Liver (tissue), 9 donors: ENCODE data around the gene EIF3K. TPM values are rescaled to one million over a fixed set of nuclear protein-coding genes. Genes with fewer than 3 reads are reported as not detected.
"Not testable (repeated sequence)": the region's sequence is repeated elsewhere in the genome, so short reads cannot be mapped to it uniquely, and the experiment has no call there.

Source experiments
- DNase-seq: peaks from one replicate; pipeline ENCODE4 v3.0.0-alpha.2; 2017; ENCODE audit warnings: low spot score
- H3K27ac ChIP-seq, 2 donors: one replicate each; pipeline ENCODE4 v1.7.0; 2013; ENCODE audit warnings: inconsistent platforms in 2 of 2, low read length in 2 of 2, control low read depth in 1 of 2, low read depth in 1 of 2, mild to moderate bottlenecking in 1 of 2
- H3K27me3 ChIP-seq, 4 donors: one replicate each; pipeline versions ENCODE4 v1.6.1 to v1.7.0; 2013; ENCODE audit warnings: low read length in 3 of 4, inconsistent platforms in 1 of 4, mild to moderate bottlenecking in 1 of 4, moderate library complexity in 1 of 4; ENCODE audit not compliant: control insufficient read depth in 4 of 4, insufficient read depth in 4 of 4
- H3K36me3 ChIP-seq, 4 donors: one replicate each; pipeline versions ENCODE4 v1.6.1 to v1.7.0; 2013; ENCODE audit warnings: low read length in 3 of 4, mild to moderate bottlenecking in 3 of 4, low read depth in 1 of 4, moderate library complexity in 1 of 4; ENCODE audit not compliant: control insufficient read depth in 4 of 4, insufficient read depth in 3 of 4
- H3K4me1 ChIP-seq, 4 donors: one replicate each; pipeline versions ENCODE4 v1.6.1 to v1.7.0; 2013; ENCODE audit warnings: low read length in 3 of 4, mild to moderate bottlenecking in 3 of 4, moderate library complexity in 1 of 4; ENCODE audit not compliant: control insufficient read depth in 4 of 4, insufficient read depth in 4 of 4
- H3K4me3 ChIP-seq, 3 donors: one replicate each; pipeline versions ENCODE4 v1.6.1 to v1.7.0; 2013; ENCODE audit warnings: low read length in 3 of 3, control low read depth in 1 of 3, low read depth in 1 of 3, mild to moderate bottlenecking in 1 of 3
- H3K9ac ChIP-seq, 2 donors: one replicate each; pipeline ENCODE4 v1.7.0; 2013; ENCODE audit warnings: low read length in 2 of 2, mild to moderate bottlenecking in 2 of 2, moderate library complexity in 2 of 2, control low read depth in 1 of 2, low read depth in 1 of 2
- H3K9me3 ChIP-seq, 4 donors: one replicate each; pipeline versions ENCODE4 v1.6.1 to v1.7.0; 2013; ENCODE audit warnings: low read length in 3 of 4; ENCODE audit not compliant: control insufficient read depth in 4 of 4
- ATF3 ChIP-seq: IDR thresholded peaks from 2 replicates; pipeline ENCODE4 v1.6.1; 2016; ENCODE audit warnings: antibody characterized with exemption
- CTCF ChIP-seq: fragments of 150-350 bp; IDR thresholded peaks from 2 replicates; pipeline ENCODE4 v1.5.1; 2017; ENCODE audit warnings: improper control_type of control experiment, low read depth, low read length; ENCODE audit not compliant: missing input control
- EGR1 ChIP-seq, 2 donors: IDR thresholded peaks; 2 replicates each; pipeline ENCODE4 v1.6.1; 2016 to 2018; ENCODE audit warnings: antibody characterized with exemption in 2 of 2, low read depth in 2 of 2
- FOXA1 ChIP-seq: IDR thresholded peaks from 2 replicates; pipeline ENCODE4 v1.6.1; 2016; ENCODE audit warnings: antibody characterized with exemption
- FOXA2 ChIP-seq: IDR thresholded peaks from 2 replicates; pipeline ENCODE4 v1.6.1; 2016; ENCODE audit warnings: antibody characterized with exemption
- GABPA ChIP-seq, 2 donors: IDR thresholded peaks in 1 of 2; conservative IDR thresholded peaks in 1 of 2; 2 replicates each; pipeline ENCODE4 v1.6.1; 2016; ENCODE audit warnings: antibody characterized with exemption in 2 of 2, mild to moderate bottlenecking in 1 of 2, moderate library complexity in 1 of 2
- HNF4A ChIP-seq, 2 donors: conservative IDR thresholded peaks; 2 replicates each; pipeline ENCODE4 v1.6.1; 2016; ENCODE audit warnings: antibody characterized with exemption in 2 of 2, mild to moderate bottlenecking in 2 of 2
- HNF4G ChIP-seq: IDR thresholded peaks from 2 replicates; pipeline ENCODE4 v1.6.1; 2016; ENCODE audit warnings: antibody characterized with exemption
- JUND ChIP-seq, 2 donors: IDR thresholded peaks; 2 replicates each; pipeline ENCODE4 v1.6.1; 2016; ENCODE audit warnings: antibody characterized with exemption in 2 of 2
- MAX ChIP-seq: IDR thresholded peaks from 2 replicates; pipeline ENCODE4 v1.6.1; 2016; ENCODE audit warnings: antibody characterized with exemption
- NR2F2 ChIP-seq: IDR thresholded peaks from 2 replicates; pipeline ENCODE4 v1.6.1; 2016; ENCODE audit warnings: antibody characterized with exemption
- REST ChIP-seq: IDR thresholded peaks from 2 replicates; pipeline ENCODE4 v1.6.1; 2016; ENCODE audit warnings: antibody characterized with exemption, mild to moderate bottlenecking
- RXRA ChIP-seq, 2 donors: IDR thresholded peaks; 2 replicates each; pipeline ENCODE4 v1.6.1; 2017 to 2018; ENCODE audit warnings: antibody characterized with exemption in 2 of 2, mild to moderate bottlenecking in 1 of 2
- SP1 ChIP-seq: IDR thresholded peaks from 2 replicates; pipeline ENCODE4 v1.6.1; 2018; ENCODE audit warnings: antibody characterized with exemption, mild to moderate bottlenecking
- TAF1 ChIP-seq: conservative IDR thresholded peaks from 2 replicates; pipeline ENCODE4 v1.6.1; 2016; ENCODE audit warnings: antibody characterized with exemption, mild to moderate bottlenecking
- YY1 ChIP-seq: IDR thresholded peaks from 2 replicates; pipeline ENCODE4 v1.6.1; 2016; ENCODE audit warnings: antibody characterized with exemption, mild to moderate bottlenecking
- WGBS: extraction: QIAGEN DNeasy Blood & Tissue Kit; methylation state at CpG from one replicate; pipeline ENCODE4 v1.1.7; 2013; 5-methylcytosine and 5-hydroxymethylcytosine counted together
- polyA plus RNA-seq, 2 donors: library from polyadenylated mRNA; stranded (reverse) in 1 of 2; unstranded in 1 of 2; fragments of 200-250 nt in 1 of 2; fragments of >200 nt in 1 of 2; fragmentation: Nextera tagmentation in 1 of 2; extraction: Ambion mirVana in 1 of 2; gene quantifications; one replicate each; pipeline versions ENCODE4 v1.2.1 to v1.2.3, GENCODE V29; 2013 to 2015
- total RNA-seq, 2 donors: library from RNA; depleted of rRNA; stranded (reverse); fragments of >200 nt; gene quantifications; one replicate each; pipeline ENCODE4 v1.2.3, GENCODE V29; 2014
- donor health status: healthy.
- donor health status: healthy.
- donor health status: healthy.
- donor health status: healthy.
- donor health status: healthy.

Gene EIF3K
- total and polyA plus RNA-seq, 4 donors: 118 to 240 (median 151) TPM

GRCh38 chr19:38577826-38578225, 41.2 kb upstream of the EIF3K start:
- no peak for DNase-seq
- Histone ChIP-seq H3K9ac (no peak overlapping the region), H3K36me3 (no peaks in the 10 kb centered on the region), H3K27me3 (no peaks in the 10 kb centered on the region), H3K4me3 (no peak overlapping the region), H3K9me3 (no peaks in the 10 kb centered on the region), H3K27ac (no peak overlapping the region), H3K4me1 (no peaks in the 10 kb centered on the region)
- TF ChIP-seq ATF3: no peak
- no peak for TF ChIP-seq FOXA2
- no peak for TF ChIP-seq MAX
- no peak for TF ChIP-seq YY1
- no peak for TF ChIP-seq CTCF
- no peak for TF ChIP-seq RXRA (IDR thresholded peaks at IDR 0.05)
- TF ChIP-seq NR2F2: no peak
- TF ChIP-seq REST: no peak
- WGBS: 87% methylated on average over 11 of the region's 11 CpGs

GRCh38 chr19:38579304-38579703, 39.7 kb upstream of the EIF3K start:
- not testable (repeated sequence) for H3K27ac ChIP-seq, H3K4me1 ChIP-seq, H3K36me3 ChIP-seq, H3K9ac ChIP-seq, H3K27me3 ChIP-seq, H3K9me3 ChIP-seq, DNase-seq, H3K4me3 ChIP-seq
- 83% methylated on average over 6 of the region's 6 CpGs for WGBS

GRCh38 chr19:38580080-38580479, 38.9 kb upstream of the EIF3K start:
- H3K9me3 ChIP-seq: no peaks in the 10 kb centered on the region
- DNase-seq: no peak
- H3K27ac ChIP-seq: no peak overlapping the region
- no peak overlapping the region for H3K4me3 ChIP-seq
- WGBS: 87% methylated on average over 15 of the region's 15 CpGs
- no peaks in the 10 kb centered on the region for H3K4me1 ChIP-seq
- H3K36me3 ChIP-seq: no peaks in the 10 kb centered on the region
- no peaks in the 10 kb centered on the region for H3K27me3 ChIP-seq
- H3K9ac ChIP-seq: no peak overlapping the region
- TF ChIP-seq RXRA (IDR thresholded peaks at IDR 0.05): no peak
- no peak for TF ChIP-seq GABPA (IDR thresholded peaks at IDR 0.05 in 1 of 2, conservative IDR thresholded peaks at IDR 0.05 in 1 of 2)
- no peak for TF ChIP-seq FOXA2
- TF ChIP-seq MAX: no peak
- no peak for TF ChIP-seq HNF4A (conservative IDR thresholded peaks at IDR 0.05)
- no peak for TF ChIP-seq SP1
- no peak for TF ChIP-seq FOXA1
- TF ChIP-seq REST: no peak
- TF ChIP-seq ATF3: no peak
- no peak for TF ChIP-seq TAF1
- no peak for TF ChIP-seq JUND (IDR thresholded peaks at IDR 0.05)
- no peak for TF ChIP-seq YY1
- no peak for TF ChIP-seq EGR1 (IDR thresholded peaks at IDR 0.05; ENCODE audit: low read depth in 2 of 2)
- TF ChIP-seq HNF4G: no peak
